HuH-7.5 (cell line): Measurements from ENCODE around the gene UGGT2.
"Not testable (repeated sequence)": the region's sequence is repeated elsewhere in the genome, so short reads cannot be mapped to it uniquely, and the experiment has no call there.

Experiments used
- DNase-seq: peaks from one replicate; pipeline ENCODE4 v3.0.0; 2011; ENCODE audit warnings: low spot score

UGGT2 gene

DNA sequence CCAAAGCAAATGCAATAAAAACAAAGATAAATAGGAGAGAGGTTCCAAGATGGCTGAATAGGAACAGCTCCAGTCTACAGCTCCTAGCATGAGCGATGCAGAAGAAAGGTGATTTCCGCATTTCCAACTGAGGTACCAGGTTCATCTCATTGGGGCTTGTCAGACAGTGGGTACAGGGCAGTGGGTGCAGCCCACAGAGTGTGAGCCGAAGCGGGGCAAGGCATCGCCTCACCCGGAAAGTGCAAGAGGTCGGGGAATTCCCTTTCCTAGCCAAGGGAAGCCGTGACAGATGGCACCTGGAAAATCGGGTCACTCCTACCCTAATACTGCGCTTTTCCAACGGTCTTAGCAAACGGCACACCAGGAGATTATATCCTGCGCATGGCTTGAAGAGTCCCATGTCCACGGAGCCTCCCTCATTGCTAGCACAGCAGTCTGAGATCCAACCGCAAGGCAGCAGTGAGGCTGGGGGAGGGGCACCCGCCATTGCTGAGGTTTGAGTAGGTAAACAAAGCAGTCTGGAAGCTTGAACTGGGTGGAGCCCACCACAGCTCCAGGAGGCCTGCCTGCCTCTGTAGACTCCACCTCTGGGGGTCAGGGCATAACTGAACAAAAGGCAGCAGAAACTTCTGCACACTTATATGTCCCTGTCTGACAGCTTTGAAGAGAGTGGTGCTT lies 6.6 kb downstream of the UGGT2 start:
- DNase-seq = not testable (repeated sequence)

DNA sequence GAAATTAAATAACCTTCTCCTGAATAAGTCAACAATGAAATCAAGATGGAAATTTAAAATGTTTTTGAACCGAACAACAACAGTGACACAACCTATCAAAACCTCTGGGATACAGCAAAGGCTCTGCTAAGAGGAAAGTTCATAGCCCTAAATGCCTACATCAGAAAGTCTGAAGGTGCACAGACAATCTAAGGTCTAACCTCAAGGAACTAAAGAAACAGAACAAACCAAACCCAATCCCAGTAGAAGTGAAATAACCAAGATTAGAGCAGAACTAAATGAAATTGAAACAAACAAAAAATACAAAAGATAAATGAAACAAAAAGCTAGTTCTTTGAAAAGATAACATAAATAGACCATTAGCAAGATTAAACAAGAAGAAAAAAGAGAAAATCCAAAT lies 9.0 kb downstream of the UGGT2 start:
- no peak for DNase-seq

DNA sequence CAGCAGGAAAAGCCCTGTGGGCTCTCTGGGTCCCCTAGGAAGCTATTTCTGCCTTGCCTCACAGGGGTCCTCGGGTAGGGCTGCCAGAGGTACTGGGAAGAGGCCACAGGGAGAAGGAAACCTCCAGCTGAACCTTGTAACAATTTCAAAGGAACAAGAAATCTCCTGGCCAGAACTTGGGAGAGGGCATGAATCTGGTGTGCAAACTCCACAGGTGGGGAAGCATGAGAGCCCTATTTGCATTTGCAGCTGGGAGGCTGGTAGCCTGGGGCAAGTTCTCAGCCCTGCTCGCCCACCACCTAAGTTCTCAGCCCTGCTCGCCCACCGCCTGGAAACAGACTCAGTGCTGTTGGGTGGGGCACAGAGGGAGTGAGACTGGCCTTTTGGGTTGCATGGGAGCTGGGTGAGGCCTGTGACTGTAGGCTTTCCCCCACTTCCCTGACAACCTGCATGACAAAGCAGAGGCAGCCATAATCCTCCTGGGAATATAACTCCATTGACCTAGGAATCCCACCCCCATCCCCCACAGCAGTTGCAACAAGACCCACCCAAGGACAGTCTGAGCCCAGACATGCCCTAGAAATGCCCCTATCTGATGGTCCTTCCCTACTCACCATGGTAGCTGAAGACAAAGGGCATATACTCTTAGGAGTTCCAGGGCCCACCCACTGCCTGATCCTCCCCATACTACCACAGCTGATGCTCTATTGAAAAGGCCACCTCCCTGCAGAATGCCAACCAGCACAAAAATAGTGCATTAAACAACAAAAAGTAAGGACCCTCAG lies 11.7 kb downstream of the UGGT2 start:
- DNase-seq = no peak

DNA sequence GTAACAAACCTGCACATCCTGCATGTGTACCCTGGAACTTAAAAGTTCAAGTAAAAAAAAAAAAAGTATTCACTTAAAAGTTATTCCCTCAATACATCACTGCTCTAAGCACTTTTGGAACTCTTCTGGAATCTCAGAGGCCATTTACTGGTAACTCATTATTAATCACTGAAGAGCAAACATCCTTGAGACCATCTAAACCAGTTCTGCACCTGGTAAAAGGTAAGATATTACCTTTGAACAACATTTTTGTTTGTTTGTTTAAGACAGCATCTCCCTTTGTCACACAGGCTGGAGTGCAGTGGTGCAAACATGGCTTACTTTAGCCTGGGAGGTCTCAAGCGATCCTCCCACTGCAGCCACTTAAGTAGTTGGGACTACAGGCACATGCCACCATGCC lies 16.7 kb downstream of the UGGT2 start:
- DNase-seq = no peak

DNA sequence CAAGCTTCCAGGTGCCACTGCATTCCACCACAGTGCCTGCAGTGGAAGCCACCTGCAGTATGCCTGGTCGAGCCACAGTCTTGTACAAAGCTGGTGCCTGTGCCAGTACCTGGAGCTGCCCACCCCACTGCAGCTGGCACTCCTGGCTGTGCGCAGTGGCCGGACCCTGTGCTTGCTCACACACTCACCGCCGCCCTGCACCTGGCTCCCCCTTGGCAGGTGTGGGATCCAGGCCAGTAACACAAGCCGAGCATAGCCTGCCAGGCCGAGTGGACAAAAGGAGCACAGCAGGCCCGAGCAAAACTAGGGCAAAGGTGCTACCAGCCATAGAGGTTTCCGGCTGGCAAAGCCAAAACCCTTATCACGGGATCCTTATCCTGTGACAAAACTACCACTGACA lies 18.5 kb downstream of the UGGT2 start:
- no peak for DNase-seq

DNA sequence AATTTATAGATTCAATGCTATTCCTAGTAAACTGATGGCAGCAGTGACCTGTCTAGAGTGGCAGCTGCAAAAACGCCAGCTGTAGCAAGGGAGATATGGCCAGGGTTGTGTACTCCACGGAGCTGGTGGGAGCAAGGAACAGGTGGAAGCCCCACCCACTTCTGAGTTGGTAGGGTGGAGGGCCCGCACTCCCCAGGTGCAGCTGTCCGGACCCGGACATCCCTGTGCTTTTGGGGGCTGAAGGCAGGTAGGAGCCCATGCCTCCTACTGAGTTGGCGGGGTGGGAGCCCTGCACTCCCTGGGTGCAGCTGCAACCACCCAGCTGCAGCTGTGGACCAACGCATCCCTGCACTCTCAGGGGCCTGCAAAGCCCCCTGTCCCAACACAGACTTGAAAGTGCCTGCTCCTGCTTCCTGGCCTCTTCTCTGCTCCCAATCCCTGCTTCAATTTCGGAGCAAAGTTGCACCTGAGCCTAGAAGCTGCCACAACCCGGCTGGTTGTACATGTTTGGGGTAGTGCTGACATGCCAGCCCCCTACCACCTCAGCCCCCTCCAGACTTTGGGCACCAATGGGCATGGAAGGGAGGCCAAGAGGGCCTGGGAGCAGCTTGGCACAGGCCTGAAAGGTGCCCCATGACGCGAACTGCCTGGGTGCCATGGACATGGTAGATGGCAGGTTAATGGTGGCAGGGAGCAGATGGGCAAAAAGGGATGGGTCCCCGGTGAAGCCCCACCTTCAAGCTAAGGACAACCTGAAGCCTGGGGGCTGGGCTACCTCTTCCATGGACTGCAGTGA lies 19.8 kb downstream of the UGGT2 start:
- no peak for DNase-seq

DNA sequence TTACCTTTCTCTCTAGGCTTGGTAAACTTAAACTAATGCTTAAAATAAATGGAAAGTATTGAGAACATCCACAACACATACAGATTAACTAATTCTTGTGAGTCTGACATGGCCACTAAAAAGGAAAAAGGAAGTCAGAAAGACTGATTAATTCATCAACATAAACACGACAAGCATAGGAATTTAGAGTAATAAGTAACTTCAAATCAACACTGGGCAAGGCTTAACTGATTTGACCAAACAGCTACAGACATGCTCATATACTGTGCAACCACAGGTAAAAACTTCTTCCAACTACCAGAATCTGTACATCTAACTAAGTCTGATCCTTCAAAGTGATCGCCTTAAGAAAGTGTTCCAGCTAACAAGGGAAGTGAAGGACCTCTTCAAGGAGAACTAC lies 20.5 kb downstream of the UGGT2 start:
- no peak for DNase-seq

DNA sequence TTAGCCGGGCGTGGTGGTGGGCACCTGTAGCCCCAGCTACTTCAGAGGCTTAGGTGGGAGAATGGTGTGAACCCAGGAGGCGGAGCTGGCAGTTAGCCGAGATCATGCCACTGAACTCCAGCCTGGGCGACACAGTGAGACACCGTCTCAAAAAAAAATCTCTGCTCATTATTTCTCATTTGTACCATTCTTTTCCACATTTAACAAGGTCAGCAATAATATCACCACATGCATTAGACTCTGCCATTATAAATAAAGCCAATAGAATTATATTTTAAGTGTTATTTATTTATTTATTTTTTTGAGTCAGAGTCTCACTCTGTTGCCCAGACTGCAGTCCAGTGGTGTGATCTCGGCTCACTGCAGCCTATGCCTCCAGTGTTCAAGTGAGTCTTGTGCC lies 24.2 kb downstream of the UGGT2 start:
- no peak for DNase-seq

DNA sequence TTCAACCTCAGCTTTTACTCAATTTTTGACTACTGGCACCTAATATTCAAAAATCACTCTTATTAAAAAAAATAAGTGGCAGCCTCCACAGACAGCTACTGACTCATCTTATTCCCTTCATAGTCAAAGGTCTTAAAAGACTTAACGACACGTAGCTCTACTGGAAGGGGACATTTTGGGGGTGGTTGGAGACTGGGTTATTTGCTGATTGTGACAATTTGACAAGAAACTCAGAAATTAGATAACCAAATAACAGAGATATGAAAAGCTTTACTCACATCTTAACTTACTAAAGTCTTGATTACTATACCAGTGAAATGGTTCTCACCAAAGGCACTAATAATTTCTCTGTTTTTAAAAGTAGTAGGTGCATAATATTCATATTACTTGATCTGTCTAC lies 25.7 kb downstream of the UGGT2 start:
- DNase-seq = no peak

DNA sequence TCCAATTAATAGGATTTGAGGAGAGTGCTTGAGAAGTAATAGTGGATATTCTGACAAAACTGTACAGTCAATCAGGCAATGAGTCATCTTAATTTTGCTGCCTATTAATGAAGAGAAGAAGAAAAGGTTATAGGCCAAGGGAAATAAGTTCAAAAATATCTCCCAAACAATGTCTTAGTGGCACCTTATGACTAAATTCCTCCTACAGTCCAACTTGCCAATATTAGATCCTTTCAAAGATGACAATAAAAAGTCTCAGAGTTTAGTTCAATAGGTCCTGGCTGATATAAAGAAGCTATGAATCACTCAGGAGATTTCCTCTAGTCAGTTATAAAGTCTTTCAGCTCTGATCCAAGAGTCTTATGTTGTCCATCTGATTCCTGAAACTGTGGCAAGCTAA lies 27.9 kb downstream of the UGGT2 start:
- DNase-seq = no peak

DNA sequence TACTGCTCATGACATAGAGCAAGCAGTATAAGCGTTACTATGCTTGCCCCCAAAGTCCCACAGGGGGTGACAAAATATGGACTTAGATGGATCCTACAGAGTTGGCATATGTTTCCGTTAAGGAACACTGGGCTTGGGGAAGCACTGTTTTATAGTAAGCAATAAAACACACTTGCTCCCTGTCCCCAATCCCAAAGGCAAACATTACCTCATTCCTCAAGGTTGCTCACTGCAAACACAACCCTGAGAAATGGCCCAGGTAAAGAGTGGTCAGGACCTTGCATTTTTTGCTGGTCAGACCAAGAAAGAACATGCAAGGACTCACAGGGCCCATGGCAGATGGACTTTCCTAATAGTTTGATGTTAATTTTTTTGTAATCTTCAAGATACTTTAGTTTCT lies 32.3 kb downstream of the UGGT2 start:
- DNase-seq = no peak

DNA sequence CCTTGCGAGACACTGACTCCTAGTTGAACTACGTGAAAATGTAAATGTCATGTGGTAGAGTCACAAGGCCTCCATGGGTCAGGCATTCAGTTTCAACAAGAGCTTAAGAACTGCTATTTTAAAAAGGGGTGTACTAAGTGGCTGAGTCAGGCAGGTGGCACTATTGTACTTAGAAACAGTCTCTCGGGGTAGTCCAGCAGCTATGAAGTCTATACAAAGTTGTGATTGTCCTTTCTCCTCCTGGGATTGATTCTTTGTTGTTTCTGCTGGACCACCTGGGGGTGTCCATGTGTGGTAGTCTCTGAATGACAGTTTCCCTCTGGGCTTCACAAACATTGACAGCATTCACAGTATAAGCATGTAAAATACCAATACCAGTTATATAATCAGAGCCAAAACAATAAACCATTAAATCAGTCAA lies 33.0 kb downstream of the UGGT2 start:
- DNase-seq = peak; percentile 21

DNA sequence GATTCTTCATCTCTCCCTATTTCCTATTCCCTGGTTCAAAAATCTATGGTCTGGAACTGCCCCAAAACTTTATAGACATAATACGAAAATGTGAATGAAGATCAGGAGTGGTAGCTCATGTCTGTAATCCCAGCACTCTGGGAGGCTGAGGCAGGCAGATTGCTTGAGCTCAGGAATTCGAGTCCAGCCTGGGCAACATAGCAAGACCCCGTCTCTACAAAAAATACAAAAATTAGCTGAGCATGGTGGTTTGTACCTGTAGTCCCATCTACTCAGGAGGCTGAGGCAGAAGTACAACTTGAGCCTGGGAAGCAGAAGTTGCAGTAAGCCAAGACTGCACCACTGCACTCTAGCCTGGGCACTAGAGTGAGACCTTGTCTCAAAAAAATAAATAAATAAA lies 35.1 kb downstream of the UGGT2 start:
- no peak for DNase-seq

DNA sequence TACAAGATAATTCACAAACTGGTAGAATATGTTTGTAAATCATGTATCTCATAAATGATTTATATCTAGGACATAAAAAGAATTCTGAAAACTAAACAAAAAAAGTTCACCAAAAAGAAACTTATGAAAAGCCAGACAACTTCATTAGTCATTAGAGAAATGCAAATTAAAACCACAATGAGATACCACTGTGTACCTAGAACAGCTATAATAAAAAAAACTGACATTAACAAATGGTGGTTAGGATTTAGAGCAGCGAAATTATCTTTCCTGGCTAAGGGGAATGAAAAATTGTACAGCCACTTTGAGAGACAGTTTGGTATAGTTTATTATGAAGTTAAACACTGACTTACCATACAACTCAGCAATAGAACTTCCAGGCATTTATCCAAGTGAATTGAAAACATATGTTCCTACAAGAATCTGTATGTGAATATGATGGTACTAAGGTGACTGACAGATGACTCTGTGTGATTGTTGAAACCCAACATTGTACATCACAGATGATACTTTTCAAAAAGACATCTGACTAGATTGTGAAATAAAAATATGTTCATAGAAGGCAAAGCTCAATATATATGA lies 41.8 kb downstream of the UGGT2 start:
- no peak for DNase-seq

DNA sequence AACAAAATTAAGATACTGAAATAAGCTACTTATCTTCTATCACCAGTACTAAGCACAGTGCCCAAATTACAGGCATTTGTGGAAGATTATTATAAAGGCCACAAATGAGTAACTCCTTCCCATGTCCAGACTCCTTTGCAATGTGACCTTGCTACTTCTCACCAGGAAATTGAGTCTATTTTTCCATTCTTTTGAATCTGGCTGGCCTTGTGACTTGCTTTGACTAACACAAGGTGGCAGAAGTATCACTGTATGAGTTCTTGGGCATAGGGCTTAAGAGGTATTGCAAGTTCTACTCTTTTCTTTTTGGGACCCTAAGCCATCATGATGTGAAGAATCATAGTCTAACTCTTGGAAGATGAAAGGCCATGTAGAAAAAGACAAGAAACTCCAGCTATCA lies 49.9 kb downstream of the UGGT2 start:
- DNase-seq = no peak

DNA sequence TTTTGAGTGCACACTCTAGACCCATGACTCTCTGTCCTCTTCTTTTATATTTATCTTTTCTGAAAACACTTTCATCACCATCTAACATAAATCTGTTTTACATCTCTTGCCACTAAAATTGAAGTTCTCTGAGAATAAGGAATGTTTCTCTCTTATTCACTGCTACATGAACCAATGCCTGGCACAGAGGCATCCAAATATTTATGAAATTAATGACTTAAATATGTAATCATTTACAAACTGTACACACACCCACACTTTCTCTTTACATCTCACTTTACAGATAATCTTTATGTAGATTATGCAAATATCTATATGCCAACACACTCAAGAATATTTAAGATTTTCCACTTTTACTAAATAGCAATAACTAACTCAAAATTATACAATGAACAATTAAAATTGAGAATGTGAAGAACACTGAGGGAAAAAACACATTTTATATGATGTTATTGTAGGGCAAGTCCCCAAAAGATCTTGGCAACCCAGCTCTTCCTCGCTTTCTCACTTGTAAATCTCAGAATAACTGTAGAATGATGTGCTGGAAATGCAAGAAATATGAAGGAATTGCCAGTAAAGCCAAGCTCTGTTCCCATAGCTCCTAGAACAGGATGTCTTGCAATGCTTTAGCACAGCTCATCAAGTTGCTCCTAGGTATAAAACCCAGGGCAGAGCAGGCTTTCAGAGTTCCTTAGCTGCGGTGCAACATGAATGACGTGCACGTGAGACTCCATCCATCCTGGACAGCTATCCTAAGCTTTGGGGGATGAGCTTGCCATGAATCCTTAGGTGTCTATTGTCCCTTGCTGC lies 50.7 kb downstream of the UGGT2 start:
- no peak for DNase-seq

DNA sequence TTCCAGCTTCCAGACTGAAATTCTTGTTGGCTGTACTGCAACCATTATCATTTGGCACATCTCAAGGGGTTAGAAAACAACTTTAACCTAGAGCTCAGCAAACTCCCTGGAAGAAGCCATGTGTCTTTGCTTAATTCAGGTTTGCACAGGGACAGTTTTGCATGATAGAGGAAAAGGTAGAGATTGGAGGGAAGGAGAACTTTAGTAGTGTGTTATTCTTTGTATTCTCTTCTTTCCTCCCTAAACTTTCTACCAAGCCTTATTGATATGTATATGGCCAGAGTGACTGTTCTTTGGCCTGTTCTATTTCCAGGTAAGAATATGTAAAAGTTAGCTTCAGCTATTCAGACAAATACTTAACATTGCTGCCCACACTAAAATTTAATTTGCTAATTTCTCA lies 53.1 kb downstream of the UGGT2 start:
- DNase-seq = no peak

DNA sequence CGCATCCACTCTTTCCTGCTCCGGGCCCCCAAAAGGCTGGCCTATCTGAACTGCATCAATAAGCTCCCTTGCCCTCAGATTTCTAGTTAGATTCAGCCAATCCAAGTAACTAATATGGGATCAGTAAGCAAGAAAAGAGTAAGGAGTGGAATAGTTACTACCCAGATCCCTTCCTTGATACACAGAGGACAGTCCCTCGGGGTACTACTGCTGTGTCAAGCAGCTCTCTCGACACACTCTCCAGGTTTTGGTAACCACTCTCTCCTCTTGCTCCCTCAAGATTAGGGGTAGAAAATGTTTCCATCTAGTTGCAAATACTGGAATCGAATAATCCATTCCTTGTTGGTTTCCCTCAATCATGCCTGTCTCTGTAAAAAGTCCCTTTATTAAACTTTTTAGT lies 65.4 kb downstream of the UGGT2 start:
- DNase-seq = no peak

DNA sequence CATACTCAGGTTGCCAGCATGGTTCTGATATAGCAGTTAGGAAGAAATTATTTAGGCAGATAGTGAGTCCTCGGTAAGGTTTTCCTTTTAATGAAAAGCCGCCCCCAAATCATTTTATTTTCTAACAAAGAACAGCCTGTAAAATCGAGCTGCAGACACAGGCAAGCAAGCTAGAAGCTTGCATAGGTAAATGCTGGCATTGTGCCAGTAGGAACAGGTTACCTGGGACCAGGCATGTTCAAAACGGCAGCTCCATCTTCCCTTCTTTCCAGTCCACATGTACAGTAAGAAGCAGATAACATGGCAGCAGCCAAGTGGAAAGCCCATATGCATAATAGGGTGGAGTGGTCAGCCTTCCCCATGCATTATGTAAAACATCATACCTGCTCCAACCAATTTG lies 71.1 kb downstream of the UGGT2 start:
- DNase-seq = no peak

DNA sequence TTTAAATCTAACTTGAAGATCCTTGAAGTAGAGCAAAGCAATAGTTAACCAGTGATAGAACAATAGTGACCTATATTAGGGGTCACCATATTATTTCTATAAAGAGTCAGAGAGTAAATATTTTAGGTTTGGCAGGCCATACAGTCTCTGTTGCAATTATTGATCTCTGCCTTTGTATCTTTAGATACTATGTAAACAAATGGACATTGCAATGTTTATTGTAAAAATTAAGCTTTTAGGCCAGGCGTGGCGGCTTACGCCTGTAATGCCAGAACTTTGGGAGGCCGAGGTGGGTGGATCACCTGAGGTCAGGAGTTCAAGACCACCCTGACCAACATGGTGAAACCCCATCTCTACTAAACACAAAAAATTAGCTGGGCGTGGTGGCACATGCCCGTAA lies 80.5 kb downstream of the UGGT2 start:
- not testable (repeated sequence) for DNase-seq

DNA sequence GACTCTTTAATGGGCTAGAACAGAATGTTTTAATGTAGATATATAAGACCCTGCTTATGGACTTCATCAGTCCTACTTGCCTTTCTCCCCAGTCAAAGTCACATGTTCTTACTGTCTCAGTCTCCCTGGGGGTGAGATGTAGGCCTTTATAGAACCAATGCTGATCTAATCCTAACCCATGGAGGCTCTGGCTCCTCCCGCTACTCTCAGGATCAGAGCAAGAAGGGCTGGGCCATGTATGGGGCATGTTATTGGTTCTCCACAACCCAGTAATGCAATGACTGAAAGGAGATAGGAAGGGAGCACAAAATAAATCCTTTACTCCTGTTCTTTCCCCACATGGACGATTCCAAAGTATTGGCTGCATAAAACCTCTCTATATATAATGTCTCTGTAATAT lies 82.3 kb downstream of the UGGT2 start:
- DNase-seq = no peak

DNA sequence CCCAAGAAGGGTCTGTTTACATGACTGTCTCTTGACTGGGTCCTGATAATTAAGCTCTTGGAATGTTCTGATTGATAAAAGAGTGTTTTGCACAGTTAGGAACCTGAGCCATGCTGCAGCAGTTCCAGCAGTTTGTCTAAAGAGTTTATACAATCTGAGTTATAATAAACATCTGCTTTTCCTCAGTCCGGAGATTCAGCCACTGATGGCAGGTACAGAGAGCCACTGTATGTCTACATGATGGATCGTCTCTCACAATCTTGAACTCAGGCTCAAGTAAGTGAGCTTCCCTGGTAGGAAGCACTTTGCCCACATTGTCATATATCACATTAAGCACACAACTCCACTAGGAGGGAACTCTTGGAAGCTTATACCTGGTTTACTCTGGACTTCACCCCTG lies 84.3 kb downstream of the UGGT2 start:
- no peak for DNase-seq
